ENCODE measurements around the gene ANKRD44. TPM values are rescaled to one million over a fixed set of nuclear protein-coding genes. Genes with fewer than 3 reads are reported as not detected.

The ANKRD44 gene
- total and polyA plus RNA-seq, 4 experiments from 2014 or later = 51.5 to 248 (median 158) TPM

- Mint-ChIP-seq H3K4me1 (peaks cover 45 to 77% (median 58%) of the 10 kb centered on the region in 4 donors), H3K9me3 (peaks cover 0 to 3% (median 0%) of the 10 kb centered on the region in 8 donors), H3K4me3 (peak overlapping the region in 3 of 8 donors; percentile 23 to 62 (median 38)), H3K27ac (peak overlapping the region; percentile 47 to 86 (median 68)), H3K36me3 (peaks cover 53 to 62% of the 10 kb centered on the region in 2 donors), H3K27me3 (no peaks in the 10 kb centered on the region)
- Histone ChIP-seq H3K27me3 (ENCODE audit: insufficient read depth, low read length) (no peaks in the 10 kb centered on the region), H3K4me3 (ENCODE audit: low read length in 2 of 2) (no peak overlapping the region), H3K9me3 (ENCODE audit: control insufficient read depth in 1 of 2, low read length in 2 of 2) (no peaks in the 10 kb centered on the region), H3K4me1 (ENCODE audit: insufficient read depth, low read length) (peaks cover 58% of the 10 kb centered on the region), H3K36me3 (ENCODE audit: insufficient read depth, low read length) (peaks cover 25% of the 10 kb centered on the region), H3K27ac (ENCODE audit: low read depth, low read length) (no peak overlapping the region)
- peak in 4 of 5 donors; percentile 19 to 38 (median 30) for DNase-seq
- intact Hi-C loops (cut with micrococcal nuclease) = no loop called here
- POLR2A ChIA-PET (ENCODE audit: partially characterized antibody) = interaction anchor here (1.2 to 1.5 kb wide), 3 partner anchors 9 to 176 kb away, joined by 3 to 5 read pairs (median 4); no protein-coding TSS in a partner anchor
- CTCF ChIA-PET (ENCODE audit: partially characterized antibody) = interaction anchor here (1.5 to 5.8 kb wide), 6 partner anchors 11 to 248 kb away, joined by 3 to 52 read pairs (median 8); no protein-coding TSS in a partner anchor
Observed at GRCh38 chr2:197128126-197128525, 182.5 kb downstream of the ANKRD44 start.

- ChIA-PET CTCF (ENCODE audit: partially characterized antibody) (interaction anchor here (1.2 to 5.8 kb wide), 11 partner anchors 9 to 249 kb away, joined by 3 to 52 read pairs (median 5); no protein-coding TSS in a partner anchor), POLR2A (ENCODE audit: partially characterized antibody) (interaction anchor here (0.6 to 1.6 kb wide), 9 partner anchors 9 to 245 kb away, joined by 3 to 7 read pairs (median 4); no protein-coding TSS in a partner anchor)
- Mint-ChIP-seq H3K27ac (peak overlapping the region in 4 of 7 donors; percentile 40 to 63 (median 54)), H3K4me3 (no peak overlapping the region), H3K36me3 (peaks cover 53 to 62% of the 10 kb centered on the region in 2 donors), H3K27me3 (no peaks in the 10 kb centered on the region), H3K9me3 (peaks cover 0 to 3% (median 0%) of the 10 kb centered on the region in 8 donors), H3K4me1 (peaks cover 39 to 77% (median 57%) of the 10 kb centered on the region in 4 donors)
- intact Hi-C loops (cut with micrococcal nuclease) = no loop called here
- no peaks in the 10 kb centered on the region for H3K27me3 ChIP-seq (ENCODE audit: insufficient read depth, low read length)
- no peak overlapping the region for H3K27ac ChIP-seq (ENCODE audit: low read depth, low read length)
- DNase-seq = no peak
- H3K4me1 ChIP-seq (ENCODE audit: insufficient read depth, low read length) = peaks cover 57% of the 10 kb centered on the region
- H3K36me3 ChIP-seq (ENCODE audit: insufficient read depth, low read length) = peaks cover 30% of the 10 kb centered on the region
- H3K9me3 ChIP-seq (ENCODE audit: control insufficient read depth in 1 of 2, low read length in 2 of 2) = no peaks in the 10 kb centered on the region
- H3K4me3 ChIP-seq (ENCODE audit: low read length in 2 of 2) = no peak overlapping the region
Observed at GRCh38 chr2:197126630-197127352, 183.8 kb downstream of the ANKRD44 start.

GRCh38 chr2:197124639-197125390 is 185.8 kb downstream of the ANKRD44 start:
- peaks cover 48% of the 10 kb centered on the region for H3K4me1 ChIP-seq (ENCODE audit: insufficient read depth, low read length)
- POLR2A ChIA-PET (ENCODE audit: partially characterized antibody) = no interaction called here
- peaks cover 49% of the 10 kb centered on the region for H3K36me3 ChIP-seq (ENCODE audit: insufficient read depth, low read length)
- no peaks in the 10 kb centered on the region for H3K9me3 ChIP-seq (ENCODE audit: control insufficient read depth in 1 of 2, low read length in 2 of 2)
- H3K27ac Mint-ChIP-seq = peak overlapping the region in 3 of 7 donors; percentile 11 to 75 (median 55)
- H3K27me3 ChIP-seq (ENCODE audit: insufficient read depth, low read length) = no peaks in the 10 kb centered on the region
- no peak overlapping the region for H3K27ac ChIP-seq (ENCODE audit: low read depth, low read length)
- intact Hi-C loops (cut with micrococcal nuclease) = no loop called here
- peaks cover 0 to 3% (median 0%) of the 10 kb centered on the region in 8 donors for H3K9me3 Mint-ChIP-seq
- H3K4me3 ChIP-seq (ENCODE audit: low read length in 2 of 2) = no peak overlapping the region
- no peak overlapping the region for H3K4me3 Mint-ChIP-seq
- peaks cover 66 to 67% of the 10 kb centered on the region in 2 donors for H3K36me3 Mint-ChIP-seq
- H3K4me1 Mint-ChIP-seq = peaks cover 35 to 73% (median 52%) of the 10 kb centered on the region in 4 donors
- CTCF ChIA-PET (ENCODE audit: partially characterized antibody) = interaction anchor here (4.8 kb wide), 1 partner anchor 43 kb away, joined by 28 read pairs; no protein-coding TSS in a partner anchor
- H3K27me3 Mint-ChIP-seq = no peaks in the 10 kb centered on the region
- no peak for DNase-seq

GRCh38 chr2:197122821-197123220 is 187.8 kb downstream of the ANKRD44 start:
- peak overlapping the region in 1 of 8 donors; percentile 25 for H3K4me3 Mint-ChIP-seq
- Histone ChIP-seq H3K27me3 (ENCODE audit: insufficient read depth, low read length) (no peaks in the 10 kb centered on the region), H3K27ac (ENCODE audit: low read depth, low read length) (no peak overlapping the region), H3K36me3 (ENCODE audit: insufficient read depth, low read length) (peaks cover 56% of the 10 kb centered on the region), H3K4me3 (ENCODE audit: low read length in 2 of 2) (no peak overlapping the region), H3K9me3 (ENCODE audit: control insufficient read depth in 1 of 2, low read length in 2 of 2) (no peaks in the 10 kb centered on the region), H3K4me1 (ENCODE audit: insufficient read depth, low read length) (peaks cover 31% of the 10 kb centered on the region)
- no peak for DNase-seq
- intact Hi-C loops (cut with micrococcal nuclease) = no loop called here
- H3K4me1 Mint-ChIP-seq = peaks cover 25 to 55% (median 41%) of the 10 kb centered on the region in 4 donors
- H3K9me3 Mint-ChIP-seq = peaks cover 0 to 2% (median 0%) of the 10 kb centered on the region in 8 donors
- ChIA-PET CTCF (ENCODE audit: partially characterized antibody) (interaction anchor here (1.2 to 3.4 kb wide), 4 partner anchors 9 to 47 kb away, joined by 3 to 28 read pairs (median 6); no protein-coding TSS in a partner anchor), POLR2A (ENCODE audit: partially characterized antibody) (interaction anchor here (1.2 to 4.1 kb wide), 2 partner anchors 9 to 15 kb away, joined by 3 to 19 read pairs; no protein-coding TSS in a partner anchor)
- no peaks in the 10 kb centered on the region for H3K27me3 Mint-ChIP-seq
- H3K27ac Mint-ChIP-seq = peak overlapping the region in 4 of 7 donors; percentile 46 to 76 (median 63)
- peaks cover 73 to 75% of the 10 kb centered on the region in 2 donors for H3K36me3 Mint-ChIP-seq

GRCh38 chr2:197121756-197122385 is 188.7 kb downstream of the ANKRD44 start:
- CTCF ChIA-PET (ENCODE audit: partially characterized antibody) = interaction anchor here (1.1 to 3.4 kb wide), 3 partner anchors 8 to 69 kb away, joined by 3 to 28 read pairs (median 5); no protein-coding TSS in a partner anchor

GRCh38 chr2:197121255-197121654 is 189.3 kb downstream of the ANKRD44 start:
- peak overlapping the region; percentile 53 to 92 (median 76) for H3K27ac Mint-ChIP-seq
- Histone ChIP-seq H3K27ac (ENCODE audit: low read depth, low read length) (no peak overlapping the region), H3K4me1 (ENCODE audit: insufficient read depth, low read length) (peaks cover 23% of the 10 kb centered on the region), H3K27me3 (ENCODE audit: insufficient read depth, low read length) (no peaks in the 10 kb centered on the region), H3K36me3 (ENCODE audit: insufficient read depth, low read length) (peaks cover 55% of the 10 kb centered on the region), H3K9me3 (ENCODE audit: control insufficient read depth in 1 of 2, low read length in 2 of 2) (no peaks in the 10 kb centered on the region), H3K4me3 (ENCODE audit: low read length in 2 of 2) (no peak overlapping the region)
- H3K36me3 Mint-ChIP-seq = peaks cover 78% of the 10 kb centered on the region in 2 donors
- ChIA-PET POLR2A (ENCODE audit: partially characterized antibody) (interaction anchor here (1.6 to 4.1 kb wide), 2 partner anchors 16 to 77 kb away, joined by 5 to 19 read pairs; no protein-coding TSS in a partner anchor), CTCF (ENCODE audit: partially characterized antibody) (interaction anchor here (1.1 to 8.9 kb wide), 5 partner anchors 8 to 70 kb away, joined by 3 to 168 read pairs (median 5); no protein-coding TSS in a partner anchor)
- no peaks in the 10 kb centered on the region for H3K27me3 Mint-ChIP-seq
- H3K9me3 Mint-ChIP-seq = peaks cover 0 to 2% (median 0%) of the 10 kb centered on the region in 8 donors
- intact Hi-C loops (cut with micrococcal nuclease) = no loop called here
- DNase-seq = no peak
- peak overlapping the region in 6 of 8 donors; percentile 1 to 68 (median 40) for H3K4me3 Mint-ChIP-seq
- H3K4me1 Mint-ChIP-seq = peaks cover 26 to 57% (median 44%) of the 10 kb centered on the region in 4 donors

More at GRCh38 chr2:197121756-197122385, 188.7 kb downstream of the ANKRD44 start:
- Histone ChIP-seq H3K4me3 (ENCODE audit: low read length in 2 of 2) (no peak overlapping the region), H3K36me3 (ENCODE audit: insufficient read depth, low read length) (peaks cover 55% of the 10 kb centered on the region), H3K27me3 (ENCODE audit: insufficient read depth, low read length) (no peaks in the 10 kb centered on the region), H3K9me3 (ENCODE audit: control insufficient read depth in 1 of 2, low read length in 2 of 2) (no peaks in the 10 kb centered on the region), H3K27ac (ENCODE audit: low read depth, low read length) (no peak overlapping the region), H3K4me1 (ENCODE audit: insufficient read depth, low read length) (peaks cover 27% of the 10 kb centered on the region)
- peaks cover 75 to 77% of the 10 kb centered on the region in 2 donors for H3K36me3 Mint-ChIP-seq
- H3K27me3 Mint-ChIP-seq = no peaks in the 10 kb centered on the region
- DNase-seq = no peak
- H3K27ac Mint-ChIP-seq = peak overlapping the region; percentile 58 to 92 (median 76)
- peaks cover 0 to 2% (median 0%) of the 10 kb centered on the region in 8 donors for H3K9me3 Mint-ChIP-seq
- peaks cover 24 to 56% (median 39%) of the 10 kb centered on the region in 4 donors for H3K4me1 Mint-ChIP-seq
- POLR2A ChIA-PET (ENCODE audit: partially characterized antibody) = interaction anchor here (1.6 to 4.1 kb wide), 2 partner anchors 16 to 76 kb away, joined by 5 to 19 read pairs; no protein-coding TSS in a partner anchor
- intact Hi-C loops (cut with micrococcal nuclease) = no loop called here
- peak overlapping the region in 6 of 8 donors; percentile 1 to 68 (median 40) for H3K4me3 Mint-ChIP-seq

Data from CD4-positive, alpha-beta memory T cell (primary cell).